PC-3 (cell line): ENCODE data around the gene SOD1.

Experiments used
- CTCF ChIP-seq: fragments of 300-600 bp; sonication (generic); conservative IDR thresholded peaks from 2 replicates; pipeline ENCODE4 v1.5.1; 2017; ENCODE audit warnings: antibody characterized with exemption, low read depth, mild to moderate bottlenecking, low read length
- EZH2 ChIP-seq: fragments of 300-600 bp; sonication (generic); IDR thresholded peaks from one replicate; pipeline ENCODE4 v1.6.1; 2017; ENCODE audit warnings: antibody characterized with exemption, mild to moderate bottlenecking, low read length; ENCODE audit not compliant: unreplicated experiment

- no peak for TF ChIP-seq CTCF
- TF ChIP-seq EZH2 = no peak
Measured at GRCh38 chr21:31711326-31711725, 51.8 kb downstream of the SOD1 start.
